Activated CD4-positive, CD25-positive, alpha-beta regulatory T cell treated with anti-CD3 and anti-CD28 coated beads, Interleukin-2, amount 50 U/mL, for 72 hours (primary cell): ENCODE results near the gene CSNK2A1.

Source experiments
- DNase-seq: peaks from one replicate; pipeline ENCODE4 v3.0.0; 2021

The CSNK2A1 gene

GRCh38 chr20:563187-563586, 19.6 kb upstream of the CSNK2A1 start:
- DNase-seq = no peak

GRCh38 chr20:562232-562897, 18.8 kb upstream of the CSNK2A1 start:
- no peak for DNase-seq

- no peak for DNase-seq
Observed at GRCh38 chr20:561437-562231, 18.0 kb upstream of the CSNK2A1 start.

- no peak for DNase-seq
Observed at GRCh38 chr20:560680-561079, 17.1 kb upstream of the CSNK2A1 start.

- DNase-seq = no peak
Observed at GRCh38 chr20:558117-558516, 14.5 kb upstream of the CSNK2A1 start.

- no peak for DNase-seq
Observed at GRCh38 chr20:556984-557383, 13.4 kb upstream of the CSNK2A1 start.

GRCh38 chr20:555976-556385, 12.4 kb upstream of the CSNK2A1 start:
- no peak for DNase-seq

- DNase-seq = no peak
Observed at GRCh38 chr20:550611-551010, 7.0 kb upstream of the CSNK2A1 start.

GRCh38 chr20:549722-550496, 6.3 kb upstream of the CSNK2A1 start:
- no peak for DNase-seq

GRCh38 chr20:548906-549305, 5.3 kb upstream of the CSNK2A1 start:
- DNase-seq = no peak

GRCh38 chr20:547394-547793, 3.8 kb upstream of the CSNK2A1 start:
- DNase-seq = no peak

- no peak for DNase-seq
Observed at GRCh38 chr20:546353-546752, 2.8 kb upstream of the CSNK2A1 start.

GRCh38 chr20:544153-544725, 649 bp upstream of the CSNK2A1 start:
- no peak for DNase-seq

GRCh38 chr20:542777-543368, 717 bp downstream of the CSNK2A1 start:
- DNase-seq = no peak

GRCh38 chr20:540391-541201, 3.0 kb downstream of the CSNK2A1 start:
- DNase-seq = no peak

GRCh38 chr20:539848-540247, 3.7 kb downstream of the CSNK2A1 start:
- no peak for DNase-seq

- DNase-seq = no peak
Observed at GRCh38 chr20:539191-539590, 4.4 kb downstream of the CSNK2A1 start.

- DNase-seq = no peak
Observed at GRCh38 chr20:537983-538382, 5.6 kb downstream of the CSNK2A1 start.

GRCh38 chr20:536426-537010, 7.1 kb downstream of the CSNK2A1 start:
- no peak for DNase-seq

GRCh38 chr20:535958-536357, 7.6 kb downstream of the CSNK2A1 start:
- DNase-seq = no peak

- no peak for DNase-seq
Observed at GRCh38 chr20:533526-533925, 10.1 kb downstream of the CSNK2A1 start.

- DNase-seq = no peak
Observed at GRCh38 chr20:532530-532929, 11.1 kb downstream of the CSNK2A1 start.
